Measurements from ENCODE around the gene BEND3. TPM values are rescaled to one million over a fixed set of nuclear protein-coding genes. Genes with fewer than 3 reads are reported as not detected.
"Not testable (repeated sequence)": the region's sequence is repeated elsewhere in the genome, so short reads cannot be mapped to it uniquely, and the experiment has no call there.

Gene BEND3
- total RNA-seq, 4 donors from 2014 or later = 0.83 to 2.4 (median 1.6) TPM

DNA sequence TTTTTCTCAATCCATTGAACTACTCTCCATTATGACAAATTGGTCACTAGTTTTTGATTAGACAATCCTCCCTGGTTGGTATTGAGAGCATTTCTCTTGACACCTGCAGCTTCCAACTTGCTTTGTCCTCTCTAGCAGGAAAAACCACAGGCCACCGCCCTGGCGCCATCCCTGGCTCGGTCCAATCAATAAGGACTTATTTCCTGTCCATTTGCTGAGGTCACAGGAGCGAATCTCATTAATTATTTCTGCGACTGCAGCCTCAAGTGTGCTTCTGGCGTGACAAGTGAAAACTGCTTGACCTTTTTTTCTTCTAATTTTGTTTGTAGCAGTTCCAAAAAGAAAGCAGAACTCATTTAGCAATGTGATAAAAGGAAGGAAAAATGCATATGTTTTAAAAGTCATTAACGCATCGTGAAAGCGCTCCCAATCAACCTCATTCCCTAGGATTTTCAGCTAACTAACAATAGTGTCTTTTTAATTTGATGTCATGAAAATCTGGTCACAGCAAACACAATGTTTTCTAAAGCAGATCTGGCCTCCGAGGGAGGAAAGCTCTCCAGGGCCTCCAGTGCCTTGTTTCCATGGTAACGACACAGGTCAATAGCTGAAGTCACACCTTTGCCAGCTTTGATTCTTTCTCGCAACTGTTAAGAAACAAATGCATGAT is 39.0 kb upstream of the BEND3 start:
- DNase-seq (ENCODE audit: extremely low spot score) = no peak
- intact Hi-C loops (cut with DNase I) = no loop called here

GRCh38 chr6:107152638-107153430 is 37.5 kb upstream of the BEND3 start:
- 84% methylated on average over 8 of the region's 8 CpGs for WGBS
- no peaks in the 10 kb centered on the region for H3K27me3 ChIP-seq

More for the DNA sequence above, 39.0 kb upstream of the BEND3 start:
- TF ChIP-seq POLR2A (IDR thresholded peaks at IDR 0.05; ENCODE audit: low read depth) (no peak), EP300 (IDR thresholded peaks at IDR 0.05) (no peak)
- Histone ChIP-seq H3K36me3 (no peaks in the 10 kb centered on the region), H3K27ac (replicated peaks in 1 of 4) (no peak overlapping the region), H3K27me3 (no peaks in the 10 kb centered on the region), H3K4me1 (no peaks in the 10 kb centered on the region), H3K4me3 (no peak overlapping the region), H3K9me3 (no peaks in the 10 kb centered on the region)
- 80% methylated on average over 12 of the region's 12 CpGs for WGBS

GRCh38 chr6:107144666-107145065 is 29.4 kb upstream of the BEND3 start:
- H3K4me1 ChIP-seq = peaks cover 0 to 5% (median 0%) of the 10 kb centered on the region in 4 donors
- TF ChIP-seq POLR2AphosphoS5 (IDR thresholded peaks at IDR 0.05) (no peak), EP300 (IDR thresholded peaks at IDR 0.05) (no peak), CTCF (IDR thresholded peaks at IDR 0.05) (no peak), POLR2A (IDR thresholded peaks at IDR 0.05; ENCODE audit: low read depth) (no peak)
- 91% methylated on average over 4 of the region's 4 CpGs for WGBS
- H3K27ac ChIP-seq (replicated peaks in 1 of 4) = no peak overlapping the region
- H3K9me3 ChIP-seq = no peaks in the 10 kb centered on the region
- intact Hi-C loops (cut with DNase I) = no loop called here
- no peaks in the 10 kb centered on the region for H3K36me3 ChIP-seq
- no peaks in the 10 kb centered on the region for H3K27me3 ChIP-seq
- DNase-seq (ENCODE audit: extremely low spot score) = no peak
- H3K4me3 ChIP-seq = no peak overlapping the region

More at GRCh38 chr6:107152638-107153430, 37.5 kb upstream of the BEND3 start:
- intact Hi-C loops (cut with DNase I) = no loop called here
- no peak overlapping the region for H3K4me3 ChIP-seq
- no peak overlapping the region for H3K27ac ChIP-seq (replicated peaks in 1 of 4)
- H3K4me1 ChIP-seq = no peaks in the 10 kb centered on the region
- no peaks in the 10 kb centered on the region for H3K9me3 ChIP-seq
- TF ChIP-seq EP300 (IDR thresholded peaks at IDR 0.05) (no peak), POLR2AphosphoS5 (IDR thresholded peaks at IDR 0.05) (no peak), CTCF (IDR thresholded peaks at IDR 0.05) (no peak), POLR2A (IDR thresholded peaks at IDR 0.05; ENCODE audit: low read depth) (no peak)
- no peak for DNase-seq (ENCODE audit: extremely low spot score)
- H3K36me3 ChIP-seq = no peaks in the 10 kb centered on the region

DNA sequence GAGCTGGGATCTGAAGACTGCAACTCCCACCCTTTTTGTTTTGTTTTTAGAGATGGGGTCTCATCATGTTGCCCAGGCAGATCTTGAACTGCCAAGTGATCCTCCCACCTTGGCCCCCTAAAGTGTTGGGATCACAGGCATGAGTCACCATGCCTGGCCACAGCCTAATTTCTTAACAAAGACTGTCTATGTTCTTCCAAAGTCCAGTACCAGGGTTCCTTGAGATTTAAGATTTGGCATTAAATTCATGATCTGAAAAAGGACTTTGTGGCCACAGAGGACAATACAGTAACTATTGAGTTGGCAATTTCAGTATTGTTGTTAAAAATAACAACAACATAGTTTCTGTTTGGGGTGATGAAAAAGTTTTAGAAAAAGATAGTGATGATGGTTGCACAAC is 28.7 kb upstream of the BEND3 start:
- no peak for DNase-seq (ENCODE audit: extremely low spot score)
- H3K4me3 ChIP-seq = no peak overlapping the region
- intact Hi-C loops (cut with DNase I) = no loop called here
- no peaks in the 10 kb centered on the region for H3K9me3 ChIP-seq
- H3K27me3 ChIP-seq = no peaks in the 10 kb centered on the region
- no peaks in the 10 kb centered on the region for H3K36me3 ChIP-seq
- peaks cover 0 to 5% (median 0%) of the 10 kb centered on the region in 4 donors for H3K4me1 ChIP-seq
- TF ChIP-seq POLR2AphosphoS5 (IDR thresholded peaks at IDR 0.05) (no peak), POLR2A (IDR thresholded peaks at IDR 0.05; ENCODE audit: low read depth) (no peak)
- H3K27ac ChIP-seq (replicated peaks in 1 of 4) = no peak overlapping the region

- no peak for DNase-seq (ENCODE audit: extremely low spot score)
- Histone ChIP-seq H3K36me3 (no peaks in the 10 kb centered on the region), H3K4me1 (peaks cover 0 to 5% (median 0%) of the 10 kb centered on the region in 4 donors), H3K4me3 (no peak overlapping the region), H3K27ac (replicated peaks in 1 of 4) (no peak overlapping the region), H3K27me3 (no peaks in the 10 kb centered on the region), H3K9me3 (no peaks in the 10 kb centered on the region)
- TF ChIP-seq EP300 (IDR thresholded peaks at IDR 0.05) = no peak
- TF ChIP-seq CTCF (IDR thresholded peaks at IDR 0.05) = no peak
- no peak for TF ChIP-seq POLR2AphosphoS5 (IDR thresholded peaks at IDR 0.05)
- TF ChIP-seq POLR2A (IDR thresholded peaks at IDR 0.05; ENCODE audit: low read depth) = no peak
- intact Hi-C loops (cut with DNase I) = no loop called here
- WGBS = 72% methylated on average over 3 of the region's 3 CpGs
These were observed 25.3 kb upstream of the BEND3 start for GRCh38 chr6:107140581-107140980.

DNA sequence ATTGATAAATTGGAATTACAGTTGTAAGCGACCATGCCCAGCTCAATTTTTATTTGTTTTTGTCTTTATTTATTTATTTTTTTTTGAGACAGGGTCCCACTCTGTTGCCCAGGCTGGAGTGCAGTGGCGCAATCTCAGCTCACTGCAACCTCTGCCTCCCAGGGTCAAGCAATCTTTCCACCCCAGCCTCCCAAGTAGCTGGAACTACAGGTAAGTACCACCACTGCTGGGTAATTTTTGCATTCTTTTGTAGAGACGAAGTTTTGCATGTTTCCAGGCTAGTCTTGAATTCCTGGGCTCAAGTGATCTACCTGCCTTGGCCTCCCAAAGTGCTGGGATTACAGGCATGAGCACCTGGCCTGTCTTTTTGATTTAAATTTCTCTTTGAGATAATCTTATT is 21.0 kb upstream of the BEND3 start:
- H3K9me3 ChIP-seq; H3K4me1 ChIP-seq; H3K27me3 ChIP-seq; H3K27ac ChIP-seq (replicated peaks in 1 of 4); DNase-seq (ENCODE audit: extremely low spot score); H3K36me3 ChIP-seq; H3K4me3 ChIP-seq; intact Hi-C loops (cut with DNase I): not testable (repeated sequence)
- WGBS = 88% methylated on average over 3 of the region's 3 CpGs

- WGBS = 94% methylated on average over 14 of the region's 14 CpGs
- H3K9me3 ChIP-seq; H3K4me3 ChIP-seq; DNase-seq (ENCODE audit: extremely low spot score); H3K4me1 ChIP-seq; H3K27me3 ChIP-seq; H3K36me3 ChIP-seq; H3K27ac ChIP-seq (replicated peaks in 1 of 4); intact Hi-C loops (cut with DNase I): not testable (repeated sequence)
These were observed 19.8 kb upstream of the BEND3 start for GRCh38 chr6:107135048-107135680.

All from esophagus muscularis mucosa (tissue), 4 donors.